Caki2 (cell line): ENCODE measurements around the gene PRKD2. TPM values are rescaled to one million over a fixed set of nuclear protein-coding genes. Genes with fewer than 3 reads are reported as not detected.
A peak's percentile ranks its signal among the peaks of the same experiment; 100 is the strongest.
"Not testable (repeated sequence)": the region's sequence is repeated elsewhere in the genome, so short reads cannot be mapped to it uniquely, and the experiment has no call there.

Experiments used
- DNase-seq: peaks from one replicate; pipeline ENCODE4 v3.0.0-alpha.2; 2015; ENCODE audit warnings: low read depth
- in situ Hi-C: cut with HindIII; loops from 2 replicates; pipeline ENCODE4 v1.10.0; 2016; ENCODE audit warnings: low sequenced_read_pairs, low pct_unique_long_range_greater_than_20kb, mixed read lengths
- total RNA-seq: library from RNA; depleted of rRNA; stranded (reverse); fragments of >200 nt; shearing (Covaris generic); gene quantifications from 2 replicates; pipeline ENCODE4 v1.2.3, GENCODE V29; 2014; ENCODE audit warnings: low replicate concordance

PRKD2 gene
- total RNA-seq, 1 experiment from 2014 or later, result 17.8 TPM

DNA sequence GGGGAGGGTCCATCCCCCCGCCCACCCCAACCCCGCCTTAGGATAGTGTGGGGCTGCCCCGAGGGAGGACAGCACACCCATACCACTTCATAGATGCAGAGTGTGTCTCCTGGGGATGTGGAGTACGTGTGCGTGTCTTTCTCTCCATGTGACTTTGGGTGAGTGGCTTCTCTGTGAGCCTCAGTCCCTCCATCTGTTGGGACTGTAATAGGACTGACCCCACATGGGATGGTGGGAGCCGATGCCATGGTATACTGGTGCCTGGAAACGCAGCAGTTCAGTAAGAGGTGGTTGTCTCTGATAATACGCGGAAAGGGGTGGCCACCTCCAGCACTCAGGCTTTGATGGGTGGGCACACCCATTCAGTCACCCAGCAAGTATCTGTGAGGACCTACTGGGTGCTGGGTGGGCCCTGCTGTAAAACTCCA lies 816 bp upstream of the PRKD2 start:
- in situ Hi-C loops, result no loop called here
- DNase-seq, result no peak

GRCh38 chr19:46716672-46717033 lies 261 bp downstream of the PRKD2 start:
- no peak for DNase-seq
- in situ Hi-C loops, result no loop called here

GRCh38 chr19:46715975-46716671 lies 791 bp downstream of the PRKD2 start:
- in situ Hi-C loops, result no loop called here
- DNase-seq, result no peak

- in situ Hi-C loops, result no loop called here
- DNase-seq, result no peak
Measured at GRCh38 chr19:46715620-46715974, 1.3 kb downstream of the PRKD2 start.

- DNase-seq, result no peak
- in situ Hi-C loops, result no loop called here
Measured at GRCh38 chr19:46714444-46715106, 2.3 kb downstream of the PRKD2 start.

DNA sequence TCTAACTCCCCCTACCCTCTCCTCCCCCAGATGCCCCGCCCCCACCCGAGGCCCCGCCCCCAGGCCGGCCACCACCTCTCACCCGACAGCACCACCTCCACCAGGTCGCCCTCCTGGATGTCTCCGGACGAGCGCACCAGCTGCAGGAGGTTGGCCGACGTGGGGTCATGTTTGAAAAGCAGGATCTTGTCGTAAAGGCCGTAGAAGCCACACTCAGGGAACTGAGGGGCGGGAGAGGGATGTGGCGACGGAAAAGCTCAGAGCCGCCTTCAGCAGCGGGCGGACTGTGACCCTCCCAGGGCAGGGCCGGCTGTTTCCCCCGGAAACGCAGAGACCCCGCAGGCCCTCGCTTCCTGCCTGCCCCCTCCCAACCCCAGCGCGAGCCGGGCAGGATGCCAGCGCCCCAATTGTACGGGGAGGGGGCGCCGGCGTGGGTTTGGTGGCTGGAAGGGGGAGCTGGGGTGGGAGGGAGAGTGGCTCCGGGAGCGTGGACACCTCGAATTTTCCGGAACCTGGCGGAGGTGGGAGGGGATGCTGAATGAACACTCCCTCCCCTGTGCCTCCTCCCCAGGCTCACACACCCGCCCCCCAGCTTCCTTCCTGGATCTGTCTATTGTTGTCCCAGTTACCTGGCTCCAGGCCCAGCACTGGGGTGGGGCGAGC lies 3.0 kb downstream of the PRKD2 start:
- in situ Hi-C loops, result no loop called here
- DNase-seq, result peak; percentile 77

DNA sequence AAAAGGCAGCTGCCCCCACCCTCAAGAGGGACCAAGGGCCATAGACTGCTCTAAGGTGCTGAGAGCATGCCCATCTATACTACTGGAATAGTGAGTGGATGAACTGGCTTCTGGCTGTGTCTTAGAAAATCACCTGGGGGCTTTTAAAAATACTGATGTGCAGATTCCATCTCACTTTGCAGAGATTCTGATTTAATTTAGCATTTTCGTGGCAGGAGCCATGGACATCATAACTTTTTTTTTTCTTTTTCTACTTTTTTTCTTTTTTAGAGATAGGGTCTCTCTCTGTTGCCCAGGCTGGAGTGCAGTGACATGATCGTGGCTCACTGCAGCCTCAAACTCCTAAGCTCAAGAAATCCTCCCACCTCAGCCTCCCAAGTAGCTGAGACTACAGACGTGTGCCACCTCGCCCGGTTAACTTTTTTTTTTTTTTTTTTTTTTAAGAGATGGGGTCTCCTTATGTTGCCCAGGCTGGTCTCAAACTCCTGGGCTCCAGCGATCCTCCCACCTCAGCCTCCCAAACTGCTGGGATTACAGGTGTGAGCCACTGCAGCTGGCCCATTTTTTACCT lies 4.1 kb downstream of the PRKD2 start:
- in situ Hi-C loops, DNase-seq: not testable (repeated sequence)

DNA sequence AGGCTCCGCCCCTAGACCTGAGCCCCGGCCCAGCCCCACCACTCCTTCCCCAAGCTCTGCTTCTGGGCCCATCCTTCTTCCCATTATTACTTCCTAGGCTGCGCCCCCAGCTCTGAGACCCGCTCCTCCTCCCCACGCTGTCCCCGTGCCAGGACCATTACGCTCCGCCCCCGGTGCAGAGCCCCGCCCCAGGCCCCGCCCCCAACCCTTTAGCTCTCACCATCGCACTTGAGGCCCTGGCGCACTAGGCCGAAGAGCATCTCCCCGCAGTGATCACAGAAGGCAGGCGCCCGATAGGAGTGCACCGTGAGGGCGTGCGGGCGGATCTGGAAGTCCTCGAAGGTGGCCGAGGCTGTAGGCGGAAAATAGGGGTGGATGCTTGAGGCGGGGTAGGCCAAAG lies 6.2 kb downstream of the PRKD2 start:
- in situ Hi-C loops, result no loop called here
- DNase-seq, result no peak

DNA sequence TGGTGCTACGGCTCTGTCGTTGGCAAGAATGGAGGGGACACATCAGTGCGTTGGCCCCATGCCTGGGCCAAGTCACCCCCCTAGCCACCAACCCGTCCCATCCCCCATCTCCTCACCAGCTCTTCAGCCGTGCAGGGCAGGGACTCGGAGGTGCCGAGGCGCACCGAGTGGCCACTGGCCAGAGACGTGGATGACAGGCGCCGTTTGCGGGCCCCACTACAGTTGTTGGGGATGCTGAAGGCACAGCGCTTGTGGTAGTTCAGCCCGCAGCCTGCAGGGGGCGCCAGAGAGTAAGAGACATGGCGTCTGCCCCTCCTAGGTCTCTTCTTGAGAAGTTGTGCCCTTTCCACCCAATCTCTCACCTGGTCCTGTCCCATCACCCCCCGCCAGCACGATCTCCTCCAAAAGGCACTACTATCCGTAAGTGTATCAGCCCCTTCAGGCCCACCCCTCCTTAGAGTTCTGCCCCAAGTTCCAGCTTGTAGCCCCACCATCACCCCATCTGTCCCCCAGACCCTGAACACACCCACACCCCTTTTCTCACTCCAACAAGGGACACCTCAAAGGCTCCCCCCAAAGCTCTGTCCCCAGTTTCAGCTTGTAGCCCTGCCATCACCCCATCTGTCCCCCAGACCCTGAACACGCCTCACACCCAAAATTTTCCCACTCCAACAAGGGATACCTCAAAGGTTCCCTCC lies 12.4 kb downstream of the PRKD2 start:
- in situ Hi-C loops, result no loop called here
- DNase-seq, result no peak

DNA sequence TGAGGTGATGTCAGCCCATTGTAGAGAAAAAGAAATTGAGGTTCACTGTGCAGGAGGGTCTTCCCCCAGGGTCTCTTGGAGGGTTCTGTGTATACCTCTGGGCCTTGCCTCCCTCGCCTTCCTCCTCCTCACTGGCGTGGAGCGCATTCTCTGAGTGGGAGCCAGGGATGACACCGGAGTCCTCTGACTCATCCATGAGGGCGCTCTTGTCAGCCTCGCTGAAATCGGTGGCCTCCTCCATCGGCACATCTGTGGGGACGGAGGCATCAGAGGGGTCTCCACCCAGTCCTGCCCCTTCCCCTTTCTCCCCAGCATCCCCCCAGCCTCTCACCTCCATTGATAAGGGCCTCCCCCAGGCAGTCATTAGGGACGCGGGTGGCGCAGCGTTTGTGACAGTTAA lies 16.2 kb downstream of the PRKD2 start:
- in situ Hi-C loops, result no loop called here
- no peak for DNase-seq

- DNase-seq, result no peak
- in situ Hi-C loops, result no loop called here
Measured at GRCh38 chr19:46698395-46699321, 18.3 kb downstream of the PRKD2 start.

DNA sequence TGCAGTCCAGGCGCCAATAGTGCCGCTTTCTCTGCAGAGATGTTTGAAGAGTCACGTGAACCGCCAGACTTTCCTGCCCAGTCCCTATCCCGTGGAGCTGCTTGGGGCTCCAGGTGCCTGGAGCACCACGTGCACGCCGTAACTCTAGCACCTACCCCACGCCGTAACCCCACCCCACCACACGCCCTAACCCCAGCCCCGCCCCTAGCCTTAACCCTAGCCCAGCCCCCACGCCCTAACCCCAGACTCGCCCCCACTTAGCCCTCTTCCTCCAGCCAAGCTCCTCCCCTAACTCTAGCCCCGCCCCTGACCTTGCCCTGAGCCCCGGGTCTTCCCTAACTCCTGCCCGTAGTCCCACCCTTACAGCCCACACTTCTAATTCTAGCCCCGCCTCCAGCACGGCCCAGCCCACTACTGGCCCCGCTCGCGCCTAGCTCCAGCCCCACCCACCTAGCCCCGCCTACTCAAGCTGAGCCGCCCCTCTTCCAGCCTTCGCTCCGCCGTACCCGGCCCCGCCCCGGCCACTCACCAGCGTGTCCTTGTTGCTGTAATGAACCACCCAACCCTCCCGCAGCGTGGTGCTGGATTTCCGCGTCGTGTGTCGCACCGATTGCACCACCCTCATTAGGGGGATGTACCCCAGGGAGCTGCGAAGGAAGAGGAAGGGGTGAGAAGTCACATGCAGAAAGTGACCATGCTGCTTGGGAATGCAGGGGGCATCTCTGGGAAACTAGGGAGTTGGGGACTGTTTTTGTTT lies 19.5 kb downstream of the PRKD2 start:
- peak; percentile 77 for DNase-seq
- in situ Hi-C loops, result no loop called here

- in situ Hi-C loops, result no loop called here
- DNase-seq, result no peak
Measured at GRCh38 chr19:46696866-46697203, 20.1 kb downstream of the PRKD2 start.

DNA sequence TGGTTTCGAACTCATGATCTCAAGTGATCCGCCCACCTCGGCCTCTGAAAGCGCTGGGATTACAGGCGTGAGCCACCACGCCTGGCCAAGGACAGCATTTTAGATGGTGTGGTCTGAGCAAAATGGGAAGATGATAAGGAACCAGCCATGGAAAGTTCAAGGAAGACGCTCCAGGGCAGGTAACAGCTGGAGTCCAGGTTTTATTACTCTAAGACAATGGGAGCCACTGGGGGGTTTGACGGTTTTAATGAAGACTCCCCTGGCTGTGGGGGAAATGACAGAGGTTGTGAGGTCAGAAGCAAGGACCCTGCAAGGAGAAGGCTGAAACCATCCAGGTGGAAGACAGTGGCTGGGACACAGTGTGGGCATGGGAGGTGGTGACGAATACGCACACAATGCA lies 20.9 kb downstream of the PRKD2 start:
- no peak for DNase-seq
- in situ Hi-C loops, result no loop called here

GRCh38 chr19:46693760-46694159 lies 23.2 kb downstream of the PRKD2 start:
- in situ Hi-C loops, result no loop called here
- no peak for DNase-seq

DNA sequence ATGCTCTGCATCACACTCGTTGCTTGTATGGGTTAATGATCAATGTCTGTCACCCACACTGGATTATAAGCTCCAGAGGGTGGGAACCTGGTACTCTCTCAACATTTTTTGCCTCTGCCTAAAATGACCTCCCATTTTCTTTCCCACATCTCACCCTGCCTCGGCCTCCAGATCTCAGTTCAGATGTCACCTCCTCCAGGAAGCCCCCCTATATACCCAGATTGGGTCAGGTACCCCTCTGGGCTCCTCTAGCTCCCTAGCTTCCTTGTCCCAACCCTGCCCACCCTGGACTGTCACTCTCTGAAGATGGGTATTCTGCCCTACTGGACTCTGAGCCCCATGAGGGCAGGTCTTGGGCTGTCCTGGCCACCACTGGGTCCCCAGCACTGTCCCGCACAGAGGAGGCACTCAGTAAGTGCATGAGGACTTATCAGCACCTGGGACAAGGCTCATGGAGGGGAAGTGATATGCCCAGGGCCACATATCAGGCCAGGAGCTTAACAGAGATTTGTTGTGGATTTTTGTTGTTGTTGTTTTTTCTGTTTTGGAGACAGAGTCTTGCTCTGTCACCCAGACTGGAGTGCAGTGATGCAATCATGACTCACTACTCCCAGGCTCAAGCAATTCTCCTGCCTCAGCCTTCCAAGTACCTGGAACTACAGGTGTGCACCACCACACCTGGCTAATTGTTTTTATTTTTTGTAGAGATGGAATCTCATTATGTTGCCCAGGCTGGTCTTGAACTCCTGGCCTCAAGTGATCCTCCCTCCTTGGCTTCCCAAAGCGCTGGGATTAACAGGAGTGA lies 23.8 kb downstream of the PRKD2 start:
- in situ Hi-C loops, result no loop called here
- DNase-seq, result no peak

GRCh38 chr19:46691948-46692347 lies 25.0 kb downstream of the PRKD2 start:
- no peak for DNase-seq
- in situ Hi-C loops, result no loop called here
